Panc1 (cell line): ENCODE results near the gene NOP53. TPM values are rescaled to one million over a fixed set of nuclear protein-coding genes. Genes with fewer than 3 reads are reported as not detected.

Source experiments
- ATAC-seq: fragments of 200-7000 bp; cut with Tn5 transposase; 2 replicates; pipeline ENCODE4 v1.9.1; 2020; ENCODE audit warnings: mild to moderate bottlenecking, moderate library complexity
- BruUV-seq: library from RNA; stranded (reverse); fragments of 400-500 nt; replicated peaks from 2 replicates; lab custom pipeline; 2021; lab: Mats Ljungman, UMichigan
- CTCF ChIA-PET: fragments of 300-600 bp; sonication (Branson Sonifier 250); formaldehyde crosslinking; loops from one replicate; lab custom pipeline; 2022; ENCODE audit warnings: antibody characterized with exemption; lab: Charles Lee
- POLR2A ChIA-PET: fragments of 300-600 bp; sonication (Branson Sonifier 250); formaldehyde crosslinking; loops from one replicate; lab custom pipeline; 2022; ENCODE audit warnings: antibody characterized with exemption; lab: Charles Lee
- DNase-seq: peaks from one replicate; pipeline ENCODE4 v3.0.0-alpha.2; 2010; ENCODE audit warnings: low read depth, low spot score
- H3K27ac ChIP-seq: 2 replicates; pipeline ENCODE4 v1.5.1; 2011; ENCODE audit warnings: mild to moderate bottlenecking, low read length, inconsistent platforms
- H3K27me3 ChIP-seq: fragments of 200-500 bp; sonication (Bioruptor generic); 2 replicates; pipeline ENCODE4 v1.6.0; 2014; ENCODE audit warnings: low read length, inconsistent platforms; ENCODE audit not compliant: control insufficient read depth, insufficient read depth
- H3K36me3 ChIP-seq: fragments of 200-500 bp; sonication (Bioruptor generic); 2 replicates; pipeline ENCODE4 v1.5.1; 2014; ENCODE audit warnings: inconsistent platforms, mild to moderate bottlenecking, low read length, moderate library complexity; ENCODE audit not compliant: control insufficient read depth, insufficient read depth
- H3K4me1 ChIP-seq: 2 replicates; pipeline ENCODE4 v1.5.1; 2011; ENCODE audit warnings: inconsistent platforms, mild to moderate bottlenecking, low read length, moderate library complexity; ENCODE audit not compliant: control insufficient read depth, insufficient read depth
- H3K4me3 ChIP-seq, 2 experiments: 2 replicates each; pipeline ENCODE4 v1.5.1; 2011 to 2012; ENCODE audit warnings: low read depth in 2 of 2, low read length in 2 of 2, mild to moderate bottlenecking in 2 of 2, inconsistent platforms in 1 of 2, moderate library complexity in 1 of 2
- H3K9me3 ChIP-seq: fragments of 200-500 bp; sonication (Bioruptor generic); 2 replicates; pipeline ENCODE4 v1.5.1; 2014; ENCODE audit warnings: low read depth, mild to moderate bottlenecking, inconsistent platforms, low read length, moderate library complexity; ENCODE audit not compliant: control insufficient read depth, insufficient read depth
- CTCF ChIP-seq: fragments of 450-650 bp; IDR thresholded peaks from 2 replicates; pipeline ENCODE4 v1.5.1; 2017; ENCODE audit warnings: mild to moderate bottlenecking
- POLR2AphosphoS5 ChIP-seq: IDR thresholded peaks from 2 replicates; pipeline ENCODE4 v1.6.1; 2012; ENCODE audit warnings: mild to moderate bottlenecking, low read depth, low read length, moderate library complexity
- REST ChIP-seq, 2 experiments: IDR thresholded peaks; 2 replicates each; pipeline ENCODE4 v1.6.1; 2011 to 2012; ENCODE audit warnings: low read depth in 2 of 2, control low read depth in 1 of 2, low read length in 1 of 2, mild to moderate bottlenecking in 1 of 2, moderate library complexity in 1 of 2; ENCODE audit not compliant: insufficient read depth in 1 of 2
- SIN3A ChIP-seq: IDR thresholded peaks from 2 replicates; pipeline ENCODE4 v1.6.1; 2012; ENCODE audit warnings: low read depth, mild to moderate bottlenecking, low read length, moderate library complexity, borderline replicate concordance; ENCODE audit not compliant: insufficient read depth
- TCF7L2 ChIP-seq: IDR thresholded peaks from 2 replicates; pipeline ENCODE4 v1.6.1; 2011; ENCODE audit warnings: mild to moderate bottlenecking, low read depth, low read length, inconsistent platforms
- in situ Hi-C: cut with HindIII; loops from 2 replicates; pipeline ENCODE4 v1.10.0; 2016; ENCODE audit warnings: low sequenced_read_pairs, low pct_unique_long_range_greater_than_20kb
- intact Hi-C: fragments of 100-400 bp; cut with micrococcal nuclease; formaldehyde crosslinking; loops from one replicate; pipeline ENCODE4 v1.10.0; 2022; ENCODE audit not compliant: unreplicated experiment
- total RNA-seq: library from RNA; stranded (reverse); gene quantifications from one replicate; pipeline ENCODE4 v1.2.1, GENCODE V29; 2021; ENCODE audit not compliant: unreplicated experiment

NOP53 gene
- total RNA-seq, 1 experiment from 2014 or later = 64.3 TPM

DNA sequence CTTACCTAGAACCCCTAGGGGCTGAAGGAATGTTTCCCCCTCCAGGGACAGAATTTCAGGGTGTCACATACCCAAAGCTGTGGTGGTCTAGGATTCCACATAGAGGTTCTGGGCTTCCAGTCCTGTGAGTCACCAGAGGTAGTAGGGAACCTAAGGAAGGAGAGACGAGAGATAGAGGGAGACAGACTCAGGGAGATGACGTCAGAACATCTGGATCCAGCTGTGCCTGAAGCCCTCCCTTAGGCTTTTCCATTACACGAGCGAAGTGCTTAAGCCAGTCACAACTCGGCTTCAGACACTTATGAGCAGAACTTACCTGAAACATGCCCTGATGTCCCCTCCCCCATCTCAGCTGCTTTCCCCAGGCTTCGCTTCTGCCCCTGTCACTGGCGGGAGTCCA lies 21.3 kb downstream of the NOP53 start:
- ChIA-PET POLR2A (interaction anchor here (0.9 kb wide), 1 partner anchor 11 kb away, joined by 3 read pairs; no protein-coding TSS in a partner anchor), CTCF (interaction anchor here (0.6 kb wide), 1 partner anchor 89 kb away, joined by 3 read pairs; no protein-coding TSS in a partner anchor)
- in situ Hi-C loops = no loop called here
- ATAC-seq = no peak
- H3K9me3 ChIP-seq = no peaks in the 10 kb centered on the region
- no peaks in the 10 kb centered on the region for H3K27me3 ChIP-seq
- BruUV-seq = no TSS peak
- no peak for DNase-seq
- H3K27ac ChIP-seq = no peak overlapping the region
- TF ChIP-seq SIN3A (no peak), REST (IDR thresholded peaks at IDR 0.05; ENCODE audit: insufficient read depth in 1 of 2, low read depth in 2 of 2, low read length in 1 of 2) (no peak), POLR2AphosphoS5 (no peak), CTCF (no peak), TCF7L2 (no peak)
- no peaks in the 10 kb centered on the region for H3K4me1 ChIP-seq
- intact Hi-C loops = loop anchor here (2.0 kb wide), 1 partner anchor 22 kb away; no protein-coding TSS in a partner anchor
- no peaks in the 10 kb centered on the region for H3K36me3 ChIP-seq
- H3K4me3 ChIP-seq = no peak overlapping the region

- POLR2A ChIA-PET = interaction anchor here (0.9 kb wide), 1 partner anchor 11 kb away, joined by 3 read pairs; no protein-coding TSS in a partner anchor
- Histone ChIP-seq H3K27me3 (no peaks in the 10 kb centered on the region), H3K4me1 (no peaks in the 10 kb centered on the region), H3K36me3 (no peaks in the 10 kb centered on the region), H3K4me3 (no peak overlapping the region), H3K9me3 (no peaks in the 10 kb centered on the region), H3K27ac (no peak overlapping the region)
- intact Hi-C loops (loop anchor here (2.0 kb wide), 1 partner anchor 21 kb away; no protein-coding TSS in a partner anchor), in situ Hi-C loops (no loop called here)
- no peak for ATAC-seq
- BruUV-seq = no TSS peak
- CTCF ChIA-PET = interaction anchor here (0.6 kb wide), 1 partner anchor 262 kb away, joined by 3 read pairs; no protein-coding TSS in a partner anchor
- DNase-seq = no peak
- TF ChIP-seq POLR2AphosphoS5 (no peak), REST (IDR thresholded peaks at IDR 0.05; ENCODE audit: insufficient read depth in 1 of 2, low read depth in 2 of 2, low read length in 1 of 2) (no peak), CTCF (no peak), SIN3A (no peak), TCF7L2 (no peak)
Observed at GRCh38 chr19:47767349-47767748, 22.0 kb downstream of the NOP53 start.
